ENCODE results near the gene FAXDC2.

FAXDC2 gene

DNA sequence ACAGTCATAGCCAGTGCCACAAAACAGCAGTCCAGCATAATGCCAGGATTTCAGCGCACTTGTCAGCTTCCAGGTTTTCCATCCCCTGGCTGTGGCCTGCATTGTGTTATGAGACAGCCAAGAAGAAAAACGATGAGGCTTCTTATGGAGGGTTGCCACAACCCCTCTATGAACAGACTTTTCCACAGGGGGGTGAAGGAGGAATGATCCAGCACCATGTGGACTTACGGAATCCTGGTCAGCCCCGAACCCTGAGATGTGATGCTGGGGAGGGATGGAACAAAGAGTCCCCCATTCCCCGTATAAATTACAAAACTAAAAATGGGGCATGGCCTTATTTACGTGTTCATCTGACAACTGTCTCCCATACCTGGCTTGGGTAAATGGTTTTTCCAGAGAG, 32.6 kb downstream of the FAXDC2 start:
- H3K27ac ChIP-seq (ENCODE audit: extremely low read depth, low read depth, low read length): no peak overlapping the region
- no peak overlapping the region for H3K4me3 ChIP-seq (ENCODE audit: low read depth, low read length)
- no peaks in the 10 kb centered on the region for H3K9me3 ChIP-seq (ENCODE audit: control insufficient read depth, insufficient read depth, low read depth, low read length)
- H3K4me1 ChIP-seq (ENCODE audit: control insufficient read depth, insufficient read depth, low read length): no peaks in the 10 kb centered on the region
- CTCF ChIA-PET: no interaction called here
- TF ChIP-seq ZNF530 (tag by site-specific recombination; IDR thresholded peaks at IDR 0.05; ENCODE audit: low read depth) (no peak), ZNF843 (tag by site-specific recombination; IDR thresholded peaks at IDR 0.05) (no peak)
- TF ChIP-seq, protein P1, sequence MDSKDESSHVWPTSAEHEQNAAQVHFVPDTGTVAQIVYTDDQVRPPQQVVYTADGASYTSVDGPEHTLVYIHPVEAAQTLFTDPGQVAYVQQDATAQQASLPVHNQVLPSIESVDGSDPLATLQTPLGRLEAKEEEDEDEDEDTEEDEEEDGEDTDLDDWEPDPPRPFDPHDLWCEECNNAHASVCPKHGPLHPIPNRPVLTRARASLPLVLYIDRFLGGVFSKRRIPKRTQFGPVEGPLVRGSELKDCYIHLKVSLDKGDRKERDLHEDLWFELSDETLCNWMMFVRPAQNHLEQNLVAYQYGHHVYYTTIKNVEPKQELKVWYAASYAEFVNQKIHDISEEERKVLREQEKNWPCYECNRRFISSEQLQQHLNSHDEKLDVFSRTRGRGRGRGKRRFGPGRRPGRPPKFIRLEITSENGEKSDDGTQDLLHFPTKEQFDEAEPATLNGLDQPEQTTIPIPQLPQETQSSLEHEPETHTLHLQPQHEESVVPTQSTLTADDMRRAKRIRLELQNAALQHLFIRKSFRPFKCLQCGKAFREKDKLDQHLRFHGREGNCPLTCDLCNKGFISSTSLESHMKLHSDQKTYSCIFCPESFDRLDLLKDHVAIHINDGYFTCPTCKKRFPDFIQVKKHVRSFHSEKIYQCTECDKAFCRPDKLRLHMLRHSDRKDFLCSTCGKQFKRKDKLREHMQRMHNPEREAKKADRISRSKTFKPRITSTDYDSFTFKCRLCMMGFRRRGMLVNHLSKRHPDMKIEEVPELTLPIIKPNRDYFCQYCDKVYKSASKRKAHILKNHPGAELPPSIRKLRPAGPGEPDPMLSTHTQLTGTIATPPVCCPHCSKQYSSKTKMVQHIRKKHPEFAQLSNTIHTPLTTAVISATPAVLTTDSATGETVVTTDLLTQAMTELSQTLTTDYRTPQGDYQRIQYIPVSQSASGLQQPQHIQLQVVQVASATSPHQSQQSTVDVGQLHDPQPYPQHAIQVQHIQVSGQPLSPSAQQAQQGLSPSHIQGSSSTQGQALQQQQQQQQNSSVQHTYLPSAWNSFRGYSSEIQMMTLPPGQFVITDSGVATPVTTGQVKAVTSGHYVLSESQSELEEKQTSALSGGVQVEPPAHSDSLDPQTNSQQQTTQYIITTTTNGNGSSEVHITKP (tag by site-specific recombination; IDR thresholded peaks at IDR 0.05): 0 out of 2 replicates have a peak, but pooled peaks have one; percentile 26
- peaks cover 28 to 94% of the 10 kb centered on the region in 2 experiments for H3K36me3 ChIP-seq (ENCODE audit: control insufficient read depth in 2 of 2, insufficient read depth in 1 of 2, low read length in 2 of 2)
- POLR2A ChIA-PET: no interaction called here

DNA sequence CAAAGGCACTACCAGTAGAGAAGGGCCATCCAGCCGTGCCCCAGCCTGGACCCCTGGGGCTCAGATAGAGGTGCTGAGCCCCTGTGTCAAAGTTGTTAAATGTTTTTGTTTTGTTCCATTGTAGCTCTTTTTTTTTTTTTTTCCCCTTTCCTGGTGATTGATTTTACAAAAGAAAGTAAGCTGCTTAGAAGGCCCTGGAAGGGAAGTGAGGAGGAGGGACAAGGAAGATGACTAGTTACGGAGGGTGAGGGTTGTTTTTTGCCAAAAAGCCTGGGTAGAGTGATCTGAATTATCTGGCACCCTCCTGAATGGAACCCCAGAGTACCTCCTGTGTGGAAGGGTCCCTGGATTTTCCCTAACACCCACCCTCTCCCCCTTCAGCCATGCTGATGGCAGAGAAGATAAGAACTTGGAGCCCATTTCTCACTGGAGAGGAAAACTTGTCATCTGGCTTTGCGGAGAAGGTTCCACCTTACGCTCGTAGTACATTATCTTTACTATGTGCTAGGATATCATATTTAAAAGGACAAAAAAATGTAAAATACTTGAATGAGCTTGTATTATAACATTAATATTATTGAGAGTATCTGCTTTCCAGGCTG, 33.4 kb downstream of the FAXDC2 start:
- ChIA-PET POLR2A (no interaction called here), CTCF (no interaction called here)
- H3K4me1 ChIP-seq (ENCODE audit: control insufficient read depth, insufficient read depth, low read length): no peaks in the 10 kb centered on the region
- H3K36me3 ChIP-seq (ENCODE audit: control insufficient read depth in 2 of 2, insufficient read depth in 1 of 2, low read length in 2 of 2): peaks cover 32 to 93% of the 10 kb centered on the region in 2 experiments
- no peaks in the 10 kb centered on the region for H3K9me3 ChIP-seq (ENCODE audit: control insufficient read depth, insufficient read depth, low read depth, low read length)
- TF ChIP-seq, protein P2, sequence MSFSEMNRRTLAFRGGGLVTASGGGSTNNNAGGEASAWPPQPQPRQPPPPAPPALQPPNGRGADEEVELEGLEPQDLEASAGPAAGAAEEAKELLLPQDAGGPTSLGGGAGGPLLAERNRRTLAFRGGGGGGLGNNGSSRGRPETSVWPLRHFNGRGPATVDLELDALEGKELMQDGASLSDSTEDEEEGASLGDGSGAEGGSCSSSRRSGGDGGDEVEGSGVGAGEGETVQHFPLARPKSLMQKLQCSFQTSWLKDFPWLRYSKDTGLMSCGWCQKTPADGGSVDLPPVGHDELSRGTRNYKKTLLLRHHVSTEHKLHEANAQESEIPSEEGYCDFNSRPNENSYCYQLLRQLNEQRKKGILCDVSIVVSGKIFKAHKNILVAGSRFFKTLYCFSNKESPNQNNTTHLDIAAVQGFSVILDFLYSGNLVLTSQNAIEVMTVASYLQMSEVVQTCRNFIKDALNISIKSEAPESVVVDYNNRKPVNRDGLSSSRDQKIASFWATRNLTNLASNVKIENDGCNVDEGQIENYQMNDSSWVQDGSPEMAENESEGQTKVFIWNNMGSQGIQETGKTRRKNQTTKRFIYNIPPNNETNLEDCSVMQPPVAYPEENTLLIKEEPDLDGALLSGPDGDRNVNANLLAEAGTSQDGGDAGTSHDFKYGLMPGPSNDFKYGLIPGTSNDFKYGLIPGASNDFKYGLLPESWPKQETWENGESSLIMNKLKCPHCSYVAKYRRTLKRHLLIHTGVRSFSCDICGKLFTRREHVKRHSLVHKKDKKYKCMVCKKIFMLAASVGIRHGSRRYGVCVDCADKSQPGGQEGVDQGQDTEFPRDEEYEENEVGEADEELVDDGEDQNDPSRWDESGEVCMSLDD (tag by site-specific recombination; IDR thresholded peaks at IDR 0.05): no peak
- TF ChIP-seq, protein P3, sequence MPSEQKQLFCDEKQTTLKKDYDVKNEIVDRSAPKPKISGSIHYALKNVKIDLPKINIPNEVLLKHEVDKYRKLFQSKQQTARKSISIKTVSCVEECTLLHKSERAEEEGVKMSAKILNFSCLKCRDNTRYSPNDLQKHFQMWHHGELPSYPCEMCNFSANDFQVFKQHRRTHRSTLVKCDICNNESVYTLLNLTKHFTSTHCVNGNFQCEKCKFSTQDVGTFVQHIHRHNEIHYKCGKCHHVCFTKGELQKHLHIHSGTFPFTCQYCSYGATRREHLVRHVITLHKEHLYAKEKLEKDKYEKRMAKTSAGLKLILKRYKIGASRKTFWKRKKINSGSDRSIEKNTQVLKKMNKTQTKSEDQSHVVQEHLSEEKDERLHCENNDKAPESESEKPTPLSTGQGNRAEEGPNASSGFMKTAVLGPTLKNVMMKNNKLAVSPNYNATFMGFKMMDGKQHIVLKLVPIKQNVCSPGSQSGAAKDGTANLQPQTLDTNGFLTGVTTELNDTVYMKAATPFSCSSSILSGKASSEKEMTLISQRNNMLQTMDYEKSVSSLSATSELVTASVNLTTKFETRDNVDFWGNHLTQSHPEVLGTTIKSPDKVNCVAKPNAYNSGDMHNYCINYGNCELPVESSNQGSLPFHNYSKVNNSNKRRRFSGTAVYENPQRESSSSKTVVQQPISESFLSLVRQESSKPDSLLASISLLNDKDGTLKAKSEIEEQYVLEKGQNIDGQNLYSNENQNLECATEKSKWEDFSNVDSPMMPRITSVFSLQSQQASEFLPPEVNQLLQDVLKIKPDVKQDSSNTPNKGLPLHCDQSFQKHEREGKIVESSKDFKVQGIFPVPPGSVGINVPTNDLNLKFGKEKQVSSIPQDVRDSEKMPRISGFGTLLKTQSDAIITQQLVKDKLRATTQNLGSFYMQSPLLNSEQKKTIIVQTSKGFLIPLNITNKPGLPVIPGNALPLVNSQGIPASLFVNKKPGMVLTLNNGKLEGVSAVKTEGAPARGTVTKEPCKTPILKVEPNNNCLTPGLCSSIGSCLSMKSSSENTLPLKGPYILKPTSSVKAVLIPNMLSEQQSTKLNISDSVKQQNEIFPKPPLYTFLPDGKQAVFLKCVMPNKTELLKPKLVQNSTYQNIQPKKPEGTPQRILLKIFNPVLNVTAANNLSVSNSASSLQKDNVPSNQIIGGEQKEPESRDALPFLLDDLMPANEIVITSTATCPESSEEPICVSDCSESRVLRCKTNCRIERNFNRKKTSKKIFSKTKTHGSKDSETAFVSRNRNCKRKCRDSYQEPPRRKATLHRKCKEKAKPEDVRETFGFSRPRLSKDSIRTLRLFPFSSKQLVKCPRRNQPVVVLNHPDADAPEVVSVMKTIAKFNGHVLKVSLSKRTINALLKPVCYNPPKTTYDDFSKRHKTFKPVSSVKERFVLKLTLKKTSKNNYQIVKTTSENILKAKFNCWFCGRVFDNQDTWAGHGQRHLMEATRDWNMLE (tag by site-specific recombination; conservative IDR thresholded peaks at IDR 0.05; ENCODE audit: low read depth): no peak
- TF ChIP-seq ZNF335 (tag by site-specific recombination; conservative IDR thresholded peaks at IDR 0.05): no peak
- no peak overlapping the region for H3K27ac ChIP-seq (ENCODE audit: extremely low read depth, low read depth, low read length)
- H3K4me3 ChIP-seq (ENCODE audit: low read depth, low read length): no peak overlapping the region

DNA sequence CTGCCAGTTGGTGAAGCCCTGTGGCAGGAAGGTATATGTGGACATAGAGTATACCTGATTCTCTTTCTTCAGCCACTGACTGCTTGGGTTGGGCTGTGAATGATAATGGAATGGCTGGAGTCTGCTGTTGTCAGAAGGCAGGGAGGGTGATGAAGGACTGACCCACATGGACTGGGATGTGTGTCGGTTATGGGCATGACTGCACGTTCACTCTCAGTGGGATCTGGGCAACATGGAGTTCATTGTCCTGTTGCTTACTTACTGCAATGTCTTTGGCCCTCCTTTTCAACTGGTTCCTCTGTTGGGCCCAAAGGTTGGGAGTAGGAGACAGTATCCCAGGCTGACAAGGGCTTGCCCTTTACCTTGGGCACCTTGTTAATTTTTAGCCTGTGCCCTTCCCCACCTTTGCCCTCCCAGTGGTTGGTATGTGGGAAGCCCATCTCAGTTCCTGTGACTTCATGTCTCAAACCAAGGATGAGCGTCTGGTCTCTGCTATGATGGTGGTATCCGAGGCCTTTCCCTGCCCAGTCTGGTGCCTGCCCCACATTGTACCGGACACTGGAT, 34.6 kb downstream of the FAXDC2 start:
- no peaks in the 10 kb centered on the region for H3K4me1 ChIP-seq (ENCODE audit: control insufficient read depth, insufficient read depth, low read length)
- no peak overlapping the region for H3K27ac ChIP-seq (ENCODE audit: extremely low read depth, low read depth, low read length)
- no peak for TF ChIP-seq ZNF426 (tag by site-specific recombination; IDR thresholded peaks at IDR 0.05)
- TF ChIP-seq ZNF658 (tag by site-specific recombination; IDR thresholded peaks at IDR 0.05): no peak
- TF ChIP-seq, protein P4, sequence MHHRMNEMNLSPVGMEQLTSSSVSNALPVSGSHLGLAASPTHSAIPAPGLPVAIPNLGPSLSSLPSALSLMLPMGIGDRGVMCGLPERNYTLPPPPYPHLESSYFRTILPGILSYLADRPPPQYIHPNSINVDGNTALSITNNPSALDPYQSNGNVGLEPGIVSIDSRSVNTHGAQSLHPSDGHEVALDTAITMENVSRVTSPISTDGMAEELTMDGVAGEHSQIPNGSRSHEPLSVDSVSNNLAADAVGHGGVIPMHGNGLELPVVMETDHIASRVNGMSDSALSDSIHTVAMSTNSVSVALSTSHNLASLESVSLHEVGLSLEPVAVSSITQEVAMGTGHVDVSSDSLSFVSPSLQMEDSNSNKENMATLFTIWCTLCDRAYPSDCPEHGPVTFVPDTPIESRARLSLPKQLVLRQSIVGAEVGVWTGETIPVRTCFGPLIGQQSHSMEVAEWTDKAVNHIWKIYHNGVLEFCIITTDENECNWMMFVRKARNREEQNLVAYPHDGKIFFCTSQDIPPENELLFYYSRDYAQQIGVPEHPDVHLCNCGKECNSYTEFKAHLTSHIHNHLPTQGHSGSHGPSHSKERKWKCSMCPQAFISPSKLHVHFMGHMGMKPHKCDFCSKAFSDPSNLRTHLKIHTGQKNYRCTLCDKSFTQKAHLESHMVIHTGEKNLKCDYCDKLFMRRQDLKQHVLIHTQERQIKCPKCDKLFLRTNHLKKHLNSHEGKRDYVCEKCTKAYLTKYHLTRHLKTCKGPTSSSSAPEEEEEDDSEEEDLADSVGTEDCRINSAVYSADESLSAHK (tag by site-specific recombination; IDR thresholded peaks at IDR 0.05): no peak
- TF ChIP-seq EGR2 (tag by site-specific recombination; IDR thresholded peaks at IDR 0.05; ENCODE audit: low read depth): no peak
- TF ChIP-seq ZNF223 (tag by site-specific recombination; IDR thresholded peaks at IDR 0.05): no peak
- POLR2A ChIA-PET: no interaction called here
- H3K4me3 ChIP-seq (ENCODE audit: low read depth, low read length): no peak overlapping the region
- CTCF ChIA-PET: interaction anchor here (0.6 kb wide), 1 partner anchor 118 kb away, joined by 3 read pairs; no protein-coding TSS in a partner anchor
- no peaks in the 10 kb centered on the region for H3K9me3 ChIP-seq (ENCODE audit: control insufficient read depth, insufficient read depth, low read depth, low read length)
- peaks cover 33 to 98% of the 10 kb centered on the region in 2 experiments for H3K36me3 ChIP-seq (ENCODE audit: control insufficient read depth in 2 of 2, insufficient read depth in 1 of 2, low read length in 2 of 2)

Measured in HEK293 (cell line).